Measurements from ENCODE around the gene PMEPA1. TPM values are rescaled to one million over a fixed set of nuclear protein-coding genes. Genes with fewer than 3 reads are reported as not detected.

The PMEPA1 gene
- total and polyA plus RNA-seq, 2 experiments from 2014 or later: 7.3 to 15.4 TPM

DNA sequence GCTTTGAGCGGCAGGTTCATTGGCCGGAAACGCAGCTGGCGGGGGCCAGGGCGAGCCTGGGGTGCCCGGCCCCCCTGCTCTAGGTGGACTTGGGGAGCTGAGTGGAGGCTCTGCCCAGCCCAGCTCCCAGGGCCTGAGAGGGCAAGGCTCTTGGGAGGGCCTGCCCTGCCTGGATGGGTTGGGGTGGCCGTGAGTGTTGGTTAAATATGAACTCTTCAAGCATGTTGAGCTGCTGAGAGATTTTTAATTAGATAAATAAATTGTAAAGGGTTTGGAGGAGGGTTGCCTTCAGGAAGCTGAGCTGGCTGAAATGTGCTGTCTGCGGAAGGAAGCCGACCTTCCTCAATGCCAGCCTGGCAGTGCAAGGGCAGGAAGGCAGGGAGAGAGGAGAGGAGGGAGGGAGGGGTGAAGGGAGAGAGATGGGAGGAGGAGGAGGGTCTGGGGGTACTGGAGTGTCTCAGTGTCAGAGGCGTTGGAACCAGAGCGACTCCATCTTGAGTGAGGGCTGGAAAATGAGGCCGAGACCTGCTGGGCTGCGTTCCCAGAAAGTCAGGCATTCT, 39.4 kb upstream of the PMEPA1 start:
- H3K36me3 Mint-ChIP-seq (ENCODE audit: low read depth): no peaks in the 10 kb centered on the region
- Histone ChIP-seq H3K4me3 (no peak overlapping the region), H3K79me2 (replicated peaks; ENCODE audit: insufficient read depth) (no peaks in the 10 kb centered on the region), H3K27me3 (ENCODE audit: insufficient read depth) (no peaks in the 10 kb centered on the region), H3F3A (replicated peaks; ENCODE audit: low read depth) (no peaks in the 10 kb centered on the region), H3K36me3 (ENCODE audit: insufficient read depth) (no peaks in the 10 kb centered on the region), H4K20me1 (replicated peaks; ENCODE audit: insufficient read depth) (no peaks in the 10 kb centered on the region), H3K4me1 (ENCODE audit: insufficient read depth) (peaks cover 3% of the 10 kb centered on the region; the same call in 1 of the 2 replicates), H2AFZ (peak overlapping the region; percentile 32; the same call in 1 of the 2 replicates), H3K27ac (ENCODE audit: low read depth) (no peak overlapping the region), H3K4me2 (no peak overlapping the region), H3K9me2 (ENCODE audit: insufficient read depth) (no peaks in the 10 kb centered on the region)
- H3K9me3 Mint-ChIP-seq: no peaks in the 10 kb centered on the region
- peaks cover 14% of the 10 kb centered on the region for H3K4me1 Mint-ChIP-seq
- no peak overlapping the region for H3K27ac Mint-ChIP-seq
- H3K4me3 Mint-ChIP-seq: no peak overlapping the region
- H3K27me3 Mint-ChIP-seq (ENCODE audit: insufficient read depth, low read depth, poor library complexity): peaks cover 6% of the 10 kb centered on the region
- ATAC-seq: no peak
- DNase-seq (ENCODE audit: low spot score): no peak
- no peak for TF ChIP-seq NANOG (IDR thresholded peaks at IDR 0.05; ENCODE audit: borderline replicate concordance)
- TF ChIP-seq EZH2 (IDR thresholded peaks at IDR 0.05; ENCODE audit: low read depth, unreplicated experiment): no peak
- TF ChIP-seq ZNF114 (CRISPR knock-in tag; IDR thresholded peaks at IDR 0.05): no peak
- TF ChIP-seq, protein P1, sequence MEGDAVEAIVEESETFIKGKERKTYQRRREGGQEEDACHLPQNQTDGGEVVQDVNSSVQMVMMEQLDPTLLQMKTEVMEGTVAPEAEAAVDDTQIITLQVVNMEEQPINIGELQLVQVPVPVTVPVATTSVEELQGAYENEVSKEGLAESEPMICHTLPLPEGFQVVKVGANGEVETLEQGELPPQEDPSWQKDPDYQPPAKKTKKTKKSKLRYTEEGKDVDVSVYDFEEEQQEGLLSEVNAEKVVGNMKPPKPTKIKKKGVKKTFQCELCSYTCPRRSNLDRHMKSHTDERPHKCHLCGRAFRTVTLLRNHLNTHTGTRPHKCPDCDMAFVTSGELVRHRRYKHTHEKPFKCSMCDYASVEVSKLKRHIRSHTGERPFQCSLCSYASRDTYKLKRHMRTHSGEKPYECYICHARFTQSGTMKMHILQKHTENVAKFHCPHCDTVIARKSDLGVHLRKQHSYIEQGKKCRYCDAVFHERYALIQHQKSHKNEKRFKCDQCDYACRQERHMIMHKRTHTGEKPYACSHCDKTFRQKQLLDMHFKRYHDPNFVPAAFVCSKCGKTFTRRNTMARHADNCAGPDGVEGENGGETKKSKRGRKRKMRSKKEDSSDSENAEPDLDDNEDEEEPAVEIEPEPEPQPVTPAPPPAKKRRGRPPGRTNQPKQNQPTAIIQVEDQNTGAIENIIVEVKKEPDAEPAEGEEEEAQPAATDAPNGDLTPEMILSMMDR (conservative IDR thresholded peaks at IDR 0.05; ENCODE audit: low read depth in 2 of 2): no peak
- TF ChIP-seq CREB1 (CRISPR knock-in tag; IDR thresholded peaks at IDR 0.05; ENCODE audit: low read depth): no peak
- TF ChIP-seq EZH2phosphoT487 (IDR thresholded peaks at IDR 0.05; ENCODE audit: unreplicated experiment): no peak
- no peak for TF ChIP-seq JUNB (IDR thresholded peaks at IDR 0.05; ENCODE audit: unreplicated experiment)
- TF ChIP-seq ZNF331 (CRISPR knock-in tag; IDR thresholded peaks at IDR 0.05; ENCODE audit: low read depth): no peak
- no peak for TF ChIP-seq POLR2AphosphoS5 (IDR thresholded peaks at IDR 0.05; ENCODE audit: low read depth)

- H3K27ac ChIP-seq (ENCODE audit: low read depth): no peak overlapping the region
- no peaks in the 10 kb centered on the region for H3K27me3 ChIP-seq (ENCODE audit: insufficient read depth)
- H3F3A ChIP-seq (replicated peaks; ENCODE audit: low read depth): no peaks in the 10 kb centered on the region
- no peak overlapping the region for H3K4me3 ChIP-seq
- H3K9me3 Mint-ChIP-seq: no peaks in the 10 kb centered on the region
- H3K4me1 ChIP-seq (ENCODE audit: insufficient read depth): peaks cover 3% of the 10 kb centered on the region; the same call in 1 of the 2 replicates
- no peaks in the 10 kb centered on the region for H3K9me2 ChIP-seq (ENCODE audit: insufficient read depth)
- DNase-seq (ENCODE audit: low spot score): no peak
- H3K27me3 Mint-ChIP-seq (ENCODE audit: insufficient read depth, low read depth, poor library complexity): peaks cover 6% of the 10 kb centered on the region
- H3K36me3 Mint-ChIP-seq (ENCODE audit: low read depth): no peaks in the 10 kb centered on the region
- H4K20me1 ChIP-seq (replicated peaks; ENCODE audit: insufficient read depth): no peaks in the 10 kb centered on the region
- H2AFZ ChIP-seq: peak overlapping the region; percentile 32; the same call in 1 of the 2 replicates
- peak; percentile 22; the same call in 1 of the 3 replicates for ATAC-seq
- no peak overlapping the region for H3K27ac Mint-ChIP-seq
- no peaks in the 10 kb centered on the region for H3K36me3 ChIP-seq (ENCODE audit: insufficient read depth)
- no peaks in the 10 kb centered on the region for H3K79me2 ChIP-seq (replicated peaks; ENCODE audit: insufficient read depth)
- no peak overlapping the region for H3K4me3 Mint-ChIP-seq
- no peak overlapping the region for H3K4me2 ChIP-seq
- H3K4me1 Mint-ChIP-seq: peaks cover 14% of the 10 kb centered on the region
- no peak for TF ChIP-seq ZNF114 (CRISPR knock-in tag; IDR thresholded peaks at IDR 0.05)
- no peak for TF ChIP-seq NANOG (IDR thresholded peaks at IDR 0.05; ENCODE audit: borderline replicate concordance)
- no peak for TF ChIP-seq CREB1 (CRISPR knock-in tag; IDR thresholded peaks at IDR 0.05; ENCODE audit: low read depth)
- TF ChIP-seq EZH2phosphoT487 (IDR thresholded peaks at IDR 0.05; ENCODE audit: unreplicated experiment): no peak
- TF ChIP-seq EZH2 (IDR thresholded peaks at IDR 0.05; ENCODE audit: low read depth, unreplicated experiment): no peak
- no peak for TF ChIP-seq ZNF462 (CRISPR knock-in tag; IDR thresholded peaks at IDR 0.05)
- TF ChIP-seq STAT1 (IDR thresholded peaks at IDR 0.05; ENCODE audit: unreplicated experiment): no peak
- no peak for TF ChIP-seq ZNF331 (CRISPR knock-in tag; IDR thresholded peaks at IDR 0.05; ENCODE audit: low read depth)
- TF ChIP-seq, protein P2, sequence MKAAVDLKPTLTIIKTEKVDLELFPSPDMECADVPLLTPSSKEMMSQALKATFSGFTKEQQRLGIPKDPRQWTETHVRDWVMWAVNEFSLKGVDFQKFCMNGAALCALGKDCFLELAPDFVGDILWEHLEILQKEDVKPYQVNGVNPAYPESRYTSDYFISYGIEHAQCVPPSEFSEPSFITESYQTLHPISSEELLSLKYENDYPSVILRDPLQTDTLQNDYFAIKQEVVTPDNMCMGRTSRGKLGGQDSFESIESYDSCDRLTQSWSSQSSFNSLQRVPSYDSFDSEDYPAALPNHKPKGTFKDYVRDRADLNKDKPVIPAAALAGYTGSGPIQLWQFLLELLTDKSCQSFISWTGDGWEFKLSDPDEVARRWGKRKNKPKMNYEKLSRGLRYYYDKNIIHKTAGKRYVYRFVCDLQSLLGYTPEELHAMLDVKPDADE (IDR thresholded peaks at IDR 0.05): no peak
Measured at GRCh38 chr20:57748601-57749130, 38.9 kb upstream of the PMEPA1 start.

Data from GM23338 (cell line).